Gastroesophageal sphincter (tissue), 3 donors: ENCODE results near the gene MPZL1.

Experiments used
- EP300 ChIP-seq: sonication (generic); formaldehyde crosslinking; IDR thresholded peaks from one replicate; pipeline ENCODE4 v1.6.1; 2017; ENCODE audit warnings: antibody characterized with exemption, mild to moderate bottlenecking
- POLR2A ChIP-seq, 2 donors: fragments of 450-650 bp; IDR thresholded peaks; one replicate each; pipeline ENCODE4 v1.6.1; 2017; ENCODE audit warnings: antibody characterized with exemption in 2 of 2, mild to moderate bottlenecking in 2 of 2, moderate library complexity in 1 of 2
- POLR2AphosphoS5 ChIP-seq: sonication (generic); formaldehyde crosslinking; IDR thresholded peaks from one replicate; pipeline ENCODE4 v1.6.1; 2017; ENCODE audit warnings: antibody characterized with exemption
- TF ChIP-seq, protein P1 (sequence below), 4 experiments: fragments of 200-600 bp in 2 of 4; fragments of 450-650 bp in 2 of 4; sonication (generic) in 1 of 4; IDR thresholded peaks; one replicate each; pipeline ENCODE4 v1.5.1; 2017 to 2019; ENCODE audit warnings: antibody characterized with exemption in 4 of 4, mild to moderate bottlenecking in 2 of 4, moderate library complexity in 2 of 4

DNA sequence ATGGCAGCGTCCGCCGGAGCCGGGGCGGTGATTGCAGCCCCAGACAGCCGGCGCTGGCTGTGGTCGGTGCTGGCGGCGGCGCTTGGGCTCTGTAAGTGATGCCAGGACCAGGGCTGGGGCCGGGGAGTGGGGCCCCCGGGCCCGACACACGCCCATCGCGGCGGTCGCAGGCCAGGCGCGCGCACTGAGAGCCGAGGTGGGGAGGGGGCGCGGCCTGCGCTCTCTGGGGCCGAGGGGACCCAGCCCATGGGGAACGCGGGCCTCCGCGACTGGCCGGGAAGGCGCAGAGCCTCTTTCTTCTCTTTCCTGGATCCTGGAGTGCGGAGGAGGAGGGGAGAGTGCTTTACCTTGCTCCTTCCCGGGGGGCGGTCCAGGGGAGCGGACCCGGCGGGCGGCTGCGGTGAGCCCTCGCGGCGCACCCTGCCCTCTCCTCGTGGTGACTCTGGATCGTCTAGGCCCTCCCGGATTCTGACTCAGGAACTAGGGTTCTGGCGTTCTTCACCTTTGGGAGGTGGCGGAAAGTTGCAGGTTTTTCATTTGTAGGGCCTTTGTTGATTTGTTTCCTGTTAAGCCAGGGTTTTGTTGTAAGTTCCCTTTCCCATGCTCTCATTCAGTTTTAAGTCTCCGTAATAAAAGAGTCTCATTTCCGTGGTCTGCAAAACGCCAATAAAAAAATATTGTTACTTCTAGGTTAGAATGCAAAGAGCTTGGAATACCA lies 529 bp downstream of the MPZL1 start:
- TF ChIP-seq, protein P1, sequence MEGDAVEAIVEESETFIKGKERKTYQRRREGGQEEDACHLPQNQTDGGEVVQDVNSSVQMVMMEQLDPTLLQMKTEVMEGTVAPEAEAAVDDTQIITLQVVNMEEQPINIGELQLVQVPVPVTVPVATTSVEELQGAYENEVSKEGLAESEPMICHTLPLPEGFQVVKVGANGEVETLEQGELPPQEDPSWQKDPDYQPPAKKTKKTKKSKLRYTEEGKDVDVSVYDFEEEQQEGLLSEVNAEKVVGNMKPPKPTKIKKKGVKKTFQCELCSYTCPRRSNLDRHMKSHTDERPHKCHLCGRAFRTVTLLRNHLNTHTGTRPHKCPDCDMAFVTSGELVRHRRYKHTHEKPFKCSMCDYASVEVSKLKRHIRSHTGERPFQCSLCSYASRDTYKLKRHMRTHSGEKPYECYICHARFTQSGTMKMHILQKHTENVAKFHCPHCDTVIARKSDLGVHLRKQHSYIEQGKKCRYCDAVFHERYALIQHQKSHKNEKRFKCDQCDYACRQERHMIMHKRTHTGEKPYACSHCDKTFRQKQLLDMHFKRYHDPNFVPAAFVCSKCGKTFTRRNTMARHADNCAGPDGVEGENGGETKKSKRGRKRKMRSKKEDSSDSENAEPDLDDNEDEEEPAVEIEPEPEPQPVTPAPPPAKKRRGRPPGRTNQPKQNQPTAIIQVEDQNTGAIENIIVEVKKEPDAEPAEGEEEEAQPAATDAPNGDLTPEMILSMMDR (IDR thresholded peaks at IDR 0.05) = peak in 1 of 4 experiments; percentile 2
- no peak for TF ChIP-seq POLR2AphosphoS5
- TF ChIP-seq POLR2A (IDR thresholded peaks at IDR 0.05) = no peak
- no peak for TF ChIP-seq EP300
